ENCODE results near the gene MYCN. TPM values are rescaled to one million over a fixed set of nuclear protein-coding genes. Genes with fewer than 3 reads are reported as not detected.

The MYCN gene
- total and polyA plus RNA-seq, 2 of the 4 experiments (the other 2 are of a cell fraction), result not detected

DNA sequence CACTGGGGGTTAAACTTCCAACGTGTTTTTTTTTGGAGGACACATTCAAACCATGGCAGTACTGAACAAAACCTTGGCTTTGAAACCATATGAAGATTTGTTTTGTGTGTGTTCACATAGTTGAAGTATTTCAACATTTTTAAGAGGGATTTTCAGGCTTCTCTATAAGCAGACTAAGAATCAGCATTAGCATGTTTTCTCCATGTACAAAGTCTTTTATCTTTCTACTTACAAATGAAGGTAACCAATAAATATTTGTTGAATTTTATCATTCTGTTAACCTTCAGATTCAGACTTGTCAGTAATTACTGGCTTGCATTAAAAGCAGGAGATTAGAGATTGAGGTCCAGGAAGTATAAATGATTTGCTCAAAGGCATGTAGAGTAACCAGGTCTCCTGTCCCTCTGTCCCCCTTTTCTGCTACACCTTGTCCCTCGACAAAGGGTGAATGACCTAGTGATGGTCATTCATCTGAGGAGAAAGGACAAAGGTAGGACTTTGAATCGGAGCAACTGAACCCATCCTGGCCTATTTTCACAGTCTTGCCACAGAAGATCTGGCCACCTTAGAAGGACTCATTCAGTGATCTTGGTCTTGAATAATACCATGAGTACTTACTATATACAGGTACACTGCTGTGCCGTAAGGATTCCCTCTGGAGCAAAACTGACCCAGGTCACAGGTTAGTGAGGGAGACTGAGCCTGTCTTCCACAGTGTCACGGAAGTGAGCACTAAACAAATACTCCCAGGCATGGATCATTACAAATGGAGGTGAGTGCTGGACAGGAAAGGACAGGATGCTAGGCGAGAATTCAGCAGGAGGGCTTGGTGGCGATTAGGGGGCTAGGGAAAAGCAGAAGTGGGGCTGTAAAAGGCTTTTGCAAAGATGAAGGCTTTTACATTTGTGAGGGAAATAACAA, 2.2 kb upstream of the MYCN start:
- Histone ChIP-seq H3K27me3 (ENCODE audit: control insufficient read depth, insufficient read depth, low read length) (peaks cover 29% of the 10 kb centered on the region; the same call in 1 of the 2 replicates), H2BK5ac (ENCODE audit: low read depth, low read length, poor library complexity, severe bottlenecking) (no peak overlapping the region), H3K56ac (ENCODE audit: extremely low read depth, insufficient read depth, low read length) (no peak overlapping the region), H2AK9ac (replicated peaks; ENCODE audit: low read depth, low read length, poor library complexity) (no peak overlapping the region), H3K4ac (ENCODE audit: low read depth, low read length) (no peak overlapping the region), H2BK20ac (ENCODE audit: low read depth, low read length) (no peak overlapping the region), H3K79me1 (ENCODE audit: low read depth in 1 of 2, low read length in 2 of 2) (no peaks in the 10 kb centered on the region), H3K23ac (ENCODE audit: low read depth, low read length) (no peak overlapping the region), H3K14ac (replicated peaks; ENCODE audit: low read depth, low read length) (no peak overlapping the region), H4K91ac (ENCODE audit: insufficient read depth, low read depth, low read length) (no peak overlapping the region), H4K20me1 (ENCODE audit: insufficient read depth, low read length) (no peaks in the 10 kb centered on the region), H3K4me3 (ENCODE audit: insufficient read depth, low read depth, low read length) (no peak overlapping the region), H2BK15ac (ENCODE audit: low read depth, low read length) (no peak overlapping the region), H3K9me1 (ENCODE audit: insufficient read depth, low read length) (no peaks in the 10 kb centered on the region), H4K5ac (ENCODE audit: low read depth, low read length) (no peak overlapping the region), H2AFZ (replicated peaks; ENCODE audit: low read length, poor library complexity) (no peak overlapping the region), H3K18ac (ENCODE audit: low read depth, low read length) (no peak overlapping the region), H3K9me3 (ENCODE audit: control insufficient read depth, insufficient read depth, low read length) (no peaks in the 10 kb centered on the region), H3K4me1 (ENCODE audit: control insufficient read depth, insufficient read depth, low read length) (no peaks in the 10 kb centered on the region), H2BK120ac (ENCODE audit: low read depth, low read length) (no peak overlapping the region), H2AK5ac (ENCODE audit: low read depth, low read length) (no peak overlapping the region), H3K36me3 (ENCODE audit: control insufficient read depth, insufficient read depth, low read length) (no peaks in the 10 kb centered on the region), H3K9ac (ENCODE audit: low read depth, low read length) (no peak overlapping the region), H4K8ac (ENCODE audit: low read depth in 2 of 2, low read length in 2 of 2) (no peak overlapping the region), H3K27ac (ENCODE audit: insufficient read depth, low read length) (no peak overlapping the region), H3K4me2 (ENCODE audit: low read depth, low read length) (no peak overlapping the region)
- DNase-seq, result no peak
- no peak for ATAC-seq (ENCODE audit: low read depth)
- dilution Hi-C loops (cut with HindIII; ENCODE audit: low sequenced_read_pairs, unreplicated experiment), result no loop called here
- BruUV-seq (replicated peaks), result no TSS peak
- in situ Hi-C loops (cut with MboI; ENCODE audit: low sequenced_read_pairs), result no loop called here
- ChIA-PET POLR2A (ENCODE audit: unreplicated experiment) (no interaction called here), CTCF (no interaction called here)
- intact Hi-C loops (cut with micrococcal nuclease), result no loop called here
- no CpG with 5 or more reads among the region's 7 CpGs for WGBS, 2 experiments (ENCODE audit: extremely low coverage in 2 of 2, insufficient read length in 1 of 2)
- TF ChIP-seq MAFK (IDR thresholded peaks at IDR 0.05; ENCODE audit: low read depth, low read length), result no peak
- no peak for TF ChIP-seq POLR2A (IDR thresholded peaks at IDR 0.05; ENCODE audit: low read depth, low read length)
- TF ChIP-seq NFE2L2 (IDR thresholded peaks at IDR 0.05; ENCODE audit: low read depth, low read length), result no peak
- no peak for TF ChIP-seq SMC3 (IDR thresholded peaks at IDR 0.05; ENCODE audit: low read depth, low read length)
- no peak for TF ChIP-seq RFX5 (IDR thresholded peaks at IDR 0.05; ENCODE audit: low read depth, low read length)
- no peak for TF ChIP-seq BHLHE40 (IDR thresholded peaks at IDR 0.05; ENCODE audit: low read depth, low read length)
- TF ChIP-seq CHD1 (IDR thresholded peaks at IDR 0.05; ENCODE audit: low read depth, low read length), result no peak
- no peak for TF ChIP-seq CTCF (conservative IDR thresholded peaks at IDR 0.05; ENCODE audit: low read depth, low read length)
- no peak for TF ChIP-seq USF2 (IDR thresholded peaks at IDR 0.05; ENCODE audit: low read depth, low read length)
- TF ChIP-seq MXI1 (IDR thresholded peaks at IDR 0.05; ENCODE audit: borderline replicate concordance, low read depth, low read length), result no peak
- TF ChIP-seq MAZ (IDR thresholded peaks at IDR 0.05; ENCODE audit: borderline replicate concordance, low read depth, low read length), result no peak
- TF ChIP-seq, protein P1, sequence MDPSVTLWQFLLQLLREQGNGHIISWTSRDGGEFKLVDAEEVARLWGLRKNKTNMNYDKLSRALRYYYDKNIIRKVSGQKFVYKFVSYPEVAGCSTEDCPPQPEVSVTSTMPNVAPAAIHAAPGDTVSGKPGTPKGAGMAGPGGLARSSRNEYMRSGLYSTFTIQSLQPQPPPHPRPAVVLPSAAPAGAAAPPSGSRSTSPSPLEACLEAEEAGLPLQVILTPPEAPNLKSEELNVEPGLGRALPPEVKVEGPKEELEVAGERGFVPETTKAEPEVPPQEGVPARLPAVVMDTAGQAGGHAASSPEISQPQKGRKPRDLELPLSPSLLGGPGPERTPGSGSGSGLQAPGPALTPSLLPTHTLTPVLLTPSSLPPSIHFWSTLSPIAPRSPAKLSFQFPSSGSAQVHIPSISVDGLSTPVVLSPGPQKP (IDR thresholded peaks at IDR 0.05; ENCODE audit: borderline replicate concordance, low read depth, low read length), result no peak
- TF ChIP-seq RCOR1 (IDR thresholded peaks at IDR 0.05; ENCODE audit: insufficient replicate concordance, low read length), result no peak
- no peak for TF ChIP-seq FOS (IDR thresholded peaks at IDR 0.05; ENCODE audit: low read depth, low read length)
- TF ChIP-seq RAD21 (IDR thresholded peaks at IDR 0.05; ENCODE audit: low read length), result no peak
